Measurements from ENCODE around the gene RNF220.

DNA sequence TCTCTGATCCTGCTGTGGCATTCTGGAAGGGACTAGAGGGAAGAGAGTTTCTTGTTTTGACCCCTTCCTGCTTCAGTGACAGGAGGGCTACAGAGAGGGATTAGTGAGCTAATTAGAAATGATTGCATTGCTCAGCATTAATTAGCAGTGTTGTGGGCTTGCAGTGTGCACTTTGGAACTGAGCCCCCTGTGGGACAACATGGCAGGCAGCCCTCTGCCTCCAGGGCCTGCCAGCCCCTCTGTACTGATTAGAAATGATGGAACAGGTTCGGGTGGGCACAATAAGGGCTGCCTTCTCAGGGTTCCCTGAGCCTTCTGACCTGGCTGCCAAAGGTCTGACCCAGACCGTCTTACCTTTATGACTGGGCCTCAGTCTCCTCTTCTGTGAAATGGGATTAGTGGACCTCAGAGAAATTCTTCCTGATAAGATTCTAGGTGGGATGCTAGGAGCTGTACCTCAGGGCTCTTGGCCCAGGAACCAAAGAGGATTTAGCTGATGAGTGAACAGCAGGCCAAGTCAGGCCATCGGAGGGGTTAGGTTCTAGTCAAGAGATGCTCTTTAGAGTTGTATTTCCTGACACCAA, 229.6 kb downstream of the RNF220 start:
- TF ChIP-seq CTCF (IDR thresholded peaks at IDR 0.05; ENCODE audit: low read length) (no peak), EZH2 (IDR thresholded peaks at IDR 0.05; ENCODE audit: borderline replicate concordance, low read length) (no peak)
